HCT116 (cell line): ENCODE measurements around the gene IL20. TPM values are rescaled to one million over a fixed set of nuclear protein-coding genes. Genes with fewer than 3 reads are reported as not detected.

Source experiments
- ATAC-seq: fragments of 200-7000 bp; cut with Tn5 transposase; 2 replicates; pipeline ENCODE4 v1.9.1; 2020; ENCODE audit warnings: mild to moderate bottlenecking, moderate library complexity
- BruUV-seq: library from RNA; stranded (reverse); fragments of 400-500 nt; replicated peaks from 2 replicates; lab custom pipeline; 2021; lab: Mats Ljungman, UMichigan
- CTCF ChIA-PET: fragments of 300-600 bp; sonication (Branson Sonifier 250); formaldehyde crosslinking; loops from one replicate; lab custom pipeline; 2021; ENCODE audit warnings: antibody characterized with exemption; lab: Charles Lee
- POLR2A ChIA-PET: fragments of 300-600, 350-600 bp; sonication (Branson Sonifier 250); formaldehyde crosslinking; loops from one replicate; lab custom pipeline; 2021; ENCODE audit warnings: antibody characterized with exemption; lab: Charles Lee
- RAD21 ChIA-PET, 2 experiments: fragments of 300-600 bp; sonication (Branson Sonifier 250); formaldehyde crosslinking; loops; one replicate each; lab custom pipeline; 2023; ENCODE audit warnings: low total read pairs in 2 of 2; ENCODE audit not compliant: uncharacterized antibody in 2 of 2, unreplicated experiment in 2 of 2, low non-redundant PET in 1 of 2; lab: Charles Lee
- DNase-seq: peaks from one replicate; pipeline ENCODE4 v3.0.0-alpha.2; 2010; ENCODE audit warnings: low read depth, low spot score
- H2AFZ ChIP-seq: fragments of 200-600 bp; shearing (Covaris generic), sonication (generic); 2 replicates; pipeline ENCODE4 v1.6.1; 2017; ENCODE audit warnings: low read depth, mixed run types, mixed read lengths, antibody characterized with exemption, low read length; ENCODE audit not compliant: poor library complexity, severe bottlenecking
- H3K27ac ChIP-seq: 2 replicates; pipeline ENCODE4 v1.5.1; 2012; ENCODE audit warnings: low read depth, low read length
- H3K27me3 ChIP-seq: fragments of 200-600 bp; sonication (generic); 2 replicates; pipeline ENCODE4 v1.6.1; 2016; ENCODE audit warnings: mixed run types, low read length, mixed read lengths; ENCODE audit not compliant: insufficient read depth
- H3K36me3 ChIP-seq, 2 experiments: fragments of 200-500 bp in 1 of 2; fragments of 200-600 bp in 1 of 2; sonication (Bioruptor generic) in 1 of 2; sonication (generic) in 1 of 2; 2 replicates each; pipeline versions ENCODE4 v1.5.1 to v1.6.1; 2014 to 2016; ENCODE audit warnings: low read length in 2 of 2, inconsistent platforms in 1 of 2, mixed read lengths in 1 of 2, mixed run types in 1 of 2; ENCODE audit not compliant: insufficient read depth in 2 of 2, control insufficient read depth in 1 of 2
- H3K4me1 ChIP-seq, 2 experiments: fragments of 200-600 bp in 1 of 2; sonication (generic) in 1 of 2; 2 replicates each; pipeline versions ENCODE4 v1.5.1 to v1.6.1; 2012 to 2017; ENCODE audit warnings: low read length in 2 of 2, inconsistent platforms in 1 of 2, mild to moderate bottlenecking in 1 of 2, mixed read lengths in 1 of 2, mixed run types in 1 of 2, moderate library complexity in 1 of 2; ENCODE audit not compliant: insufficient read depth in 2 of 2, control insufficient read depth in 1 of 2
- H3K4me2 ChIP-seq: fragments of 200-600 bp; sonication (generic); 2 replicates; pipeline ENCODE4 v1.6.1; 2017; ENCODE audit warnings: mixed run types, low read length, mixed read lengths
- H3K4me3 ChIP-seq, 2 experiments: fragments of 200-600 bp in 1 of 2; sonication (generic) in 1 of 2; replicated peaks in 1 of 2; 2 replicates each; pipeline ENCODE4 v1.5.1; 2011 to 2016; ENCODE audit warnings: low read length in 2 of 2, control low read depth in 1 of 2, low read depth in 1 of 2, mild to moderate bottlenecking in 1 of 2, mixed read lengths in 1 of 2, mixed run types in 1 of 2
- H3K79me2 ChIP-seq: fragments of 200-600 bp; sonication (generic); 2 replicates; pipeline ENCODE4 v1.6.1; 2017; ENCODE audit warnings: mild to moderate bottlenecking, mixed run types, low read length, moderate library complexity, mixed read lengths; ENCODE audit not compliant: insufficient read depth
- H3K9ac ChIP-seq: fragments of 200-600 bp; sonication (generic); 2 replicates; pipeline ENCODE4 v1.6.1; 2016; ENCODE audit warnings: low read length, mixed read lengths
- H3K9me2 ChIP-seq: fragments of 200-600 bp; sonication (generic), shearing (Covaris generic); 2 replicates; pipeline ENCODE4 v1.6.1; 2017; ENCODE audit warnings: mixed run types, mild to moderate bottlenecking, moderate library complexity; ENCODE audit not compliant: insufficient read depth
- H3K9me3 ChIP-seq, 2 experiments: fragments of 200-500 bp in 1 of 2; fragments of 200-600 bp in 1 of 2; sonication (Bioruptor generic) in 1 of 2; sonication (generic) in 1 of 2; 2 replicates each; pipeline ENCODE4 v1.6.1; 2014 to 2017; ENCODE audit warnings: low read length in 2 of 2, mixed read lengths in 2 of 2, inconsistent platforms in 1 of 2, low read depth in 1 of 2, mild to moderate bottlenecking in 1 of 2, mixed run types in 1 of 2, moderate library complexity in 1 of 2; ENCODE audit not compliant: control insufficient read depth in 1 of 2, insufficient read depth in 1 of 2
- H4K20me1 ChIP-seq: fragments of 200-600 bp; sonication (generic), shearing (Covaris generic); 2 replicates; pipeline ENCODE4 v1.6.1; 2017; ENCODE audit warnings: mixed run types, mild to moderate bottlenecking, moderate library complexity; ENCODE audit not compliant: insufficient read depth
- CBX3 ChIP-seq: IDR thresholded peaks from 2 replicates; pipeline ENCODE4 v1.6.1; 2012; ENCODE audit warnings: low read depth
- CEBPB ChIP-seq: IDR thresholded peaks from 2 replicates; pipeline ENCODE4 v1.6.1; 2012; ENCODE audit warnings: low read depth
- ELF1 ChIP-seq: IDR thresholded peaks from 2 replicates; pipeline ENCODE4 v1.6.1; 2012; ENCODE audit warnings: low read depth, borderline replicate concordance
- EZH2 ChIP-seq: fragments of 200-600 bp; sonication (generic); IDR thresholded peaks from 2 replicates; pipeline ENCODE4 v1.6.1; 2017; ENCODE audit warnings: antibody characterized with exemption, mixed run types
- JUND ChIP-seq: IDR thresholded peaks from 2 replicates; pipeline ENCODE4 v1.6.1; 2012
- MAX ChIP-seq: IDR thresholded peaks from 2 replicates; pipeline ENCODE4 v1.6.1; 2012
- RAD21 ChIP-seq: IDR thresholded peaks from 2 replicates; pipeline ENCODE4 v1.6.1; 2012; ENCODE audit warnings: low read depth, mild to moderate bottlenecking
- SIN3A ChIP-seq: IDR thresholded peaks from 2 replicates; pipeline ENCODE4 v1.6.1; 2012; ENCODE audit warnings: low read depth
- SP1 ChIP-seq: IDR thresholded peaks from 2 replicates; pipeline ENCODE4 v1.6.1; 2012; ENCODE audit warnings: low read depth
- SRF ChIP-seq: IDR thresholded peaks from 2 replicates; pipeline ENCODE4 v1.6.1; 2012; ENCODE audit warnings: low read depth
- TCF7L2 ChIP-seq: IDR thresholded peaks from 2 replicates; pipeline ENCODE4 v1.7.0; 2011; ENCODE audit warnings: borderline replicate concordance, inconsistent platforms; ENCODE audit not compliant: insufficient read depth, insufficient read length; ENCODE audit errors: extremely low read depth
- YY1 ChIP-seq: IDR thresholded peaks from 2 replicates; pipeline ENCODE4 v1.6.1; 2011; ENCODE audit warnings: low read length, low read depth, moderate library complexity, mild to moderate bottlenecking; ENCODE audit not compliant: insufficient replicate concordance; ENCODE audit errors: extremely low read depth
- ZBTB33 ChIP-seq: IDR thresholded peaks from 2 replicates; pipeline ENCODE4 v1.6.1; 2011; ENCODE audit warnings: mild to moderate bottlenecking, low read length, moderate library complexity; ENCODE audit not compliant: insufficient replicate concordance; ENCODE audit errors: extremely low read depth
- ZFX ChIP-seq: fragments of 450-650 bp; IDR thresholded peaks from 2 replicates; pipeline ENCODE4 v1.6.1; 2017
- ZNF274 ChIP-seq: fragments of 200-500 bp; sonication (Bioruptor generic); IDR thresholded peaks from 2 replicates; pipeline ENCODE4 v1.6.1; 2014; ENCODE audit warnings: mild to moderate bottlenecking, low read depth, low read length, inconsistent platforms
- intact Hi-C: fragments of 100-400 bp; cut with micrococcal nuclease; formaldehyde crosslinking; loops from 2 replicates; pipeline ENCODE4 v1.10.0; 2022
- total RNA-seq: library from RNA; stranded (reverse); gene quantifications from one replicate; pipeline ENCODE4 v1.2.1, GENCODE V29; 2021; ENCODE audit not compliant: unreplicated experiment
- TF ChIP-seq, protein P1 (sequence below), 3 experiments: fragments of 200-600 bp in 1 of 3; sonication (generic) in 1 of 3; IDR thresholded peaks in 2 of 3; conservative IDR thresholded peaks in 1 of 3; 2 replicates each; pipeline ENCODE4 v1.5.1; 2012 to 2017; ENCODE audit warnings: low read depth in 2 of 3, low read length in 2 of 3, antibody characterized with exemption in 1 of 3, borderline replicate concordance in 1 of 3, control low read depth in 1 of 3, mild to moderate bottlenecking in 1 of 3, mixed read lengths in 1 of 3, mixed run types in 1 of 3, moderate library complexity in 1 of 3; ENCODE audit not compliant: insufficient read depth in 1 of 3

Gene IL20
- total RNA-seq, 1 experiment from 2014 or later: not detected

GRCh38 chr1:206872139-206872538 is 6.7 kb downstream of the IL20 start (continued):
- TF ChIP-seq EZH2: no peak

DNA sequence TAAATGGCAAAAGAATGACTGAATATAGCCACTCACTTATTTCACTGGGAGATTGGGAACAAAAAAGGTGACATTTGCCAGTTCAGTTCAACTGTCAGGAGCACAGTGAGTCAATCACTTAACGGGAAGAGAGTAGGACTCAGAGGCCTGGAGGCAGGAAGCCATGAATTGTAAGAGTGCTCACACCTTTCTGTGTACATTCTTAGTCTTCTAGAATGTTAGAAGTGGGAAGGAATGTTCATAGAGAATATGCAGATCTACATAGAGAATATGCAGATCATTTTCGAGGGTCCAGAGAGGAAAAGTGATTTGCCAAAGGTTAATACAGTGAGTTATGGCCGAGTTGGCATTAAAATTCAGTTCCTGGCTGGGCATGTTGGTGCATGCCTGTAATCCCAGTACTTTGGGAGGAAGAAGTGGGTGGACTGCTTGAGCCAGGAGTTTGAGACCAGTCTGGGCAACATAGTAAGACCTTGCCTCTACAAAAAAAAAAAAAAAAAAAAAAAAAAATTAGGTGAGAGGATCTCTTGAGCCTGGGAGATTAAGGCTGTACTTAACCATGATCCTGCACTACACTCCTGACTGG is 8.3 kb downstream of the IL20 start:
- intact Hi-C loops: no loop called here
- ATAC-seq: no peak
- RAD21 ChIA-PET: no interaction called here

More for the DNA sequence above, 8.3 kb downstream of the IL20 start:
- no TSS peak for BruUV-seq
- no peak overlapping the region for H2AFZ ChIP-seq
- POLR2A ChIA-PET: no interaction called here
- no peak for DNase-seq
- TF ChIP-seq SIN3A: no peak
- TF ChIP-seq JUND: no peak
- no peak for TF ChIP-seq SP1
- no peak for TF ChIP-seq SRF
- no peak for TF ChIP-seq ELF1
- no peak for TF ChIP-seq ZFX
- no peak for TF ChIP-seq EZH2
- no peak for TF ChIP-seq YY1
- TF ChIP-seq ZBTB33: no peak
- TF ChIP-seq RAD21: no peak
- no peak for TF ChIP-seq TCF7L2
- TF ChIP-seq ZNF274: no peak
- no peak for TF ChIP-seq CBX3
- TF ChIP-seq, protein P1, sequence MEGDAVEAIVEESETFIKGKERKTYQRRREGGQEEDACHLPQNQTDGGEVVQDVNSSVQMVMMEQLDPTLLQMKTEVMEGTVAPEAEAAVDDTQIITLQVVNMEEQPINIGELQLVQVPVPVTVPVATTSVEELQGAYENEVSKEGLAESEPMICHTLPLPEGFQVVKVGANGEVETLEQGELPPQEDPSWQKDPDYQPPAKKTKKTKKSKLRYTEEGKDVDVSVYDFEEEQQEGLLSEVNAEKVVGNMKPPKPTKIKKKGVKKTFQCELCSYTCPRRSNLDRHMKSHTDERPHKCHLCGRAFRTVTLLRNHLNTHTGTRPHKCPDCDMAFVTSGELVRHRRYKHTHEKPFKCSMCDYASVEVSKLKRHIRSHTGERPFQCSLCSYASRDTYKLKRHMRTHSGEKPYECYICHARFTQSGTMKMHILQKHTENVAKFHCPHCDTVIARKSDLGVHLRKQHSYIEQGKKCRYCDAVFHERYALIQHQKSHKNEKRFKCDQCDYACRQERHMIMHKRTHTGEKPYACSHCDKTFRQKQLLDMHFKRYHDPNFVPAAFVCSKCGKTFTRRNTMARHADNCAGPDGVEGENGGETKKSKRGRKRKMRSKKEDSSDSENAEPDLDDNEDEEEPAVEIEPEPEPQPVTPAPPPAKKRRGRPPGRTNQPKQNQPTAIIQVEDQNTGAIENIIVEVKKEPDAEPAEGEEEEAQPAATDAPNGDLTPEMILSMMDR (IDR thresholded peaks at IDR 0.05 in 2 of 3, conservative IDR thresholded peaks at IDR 0.05 in 1 of 3; ENCODE audit: borderline replicate concordance in 1 of 3, insufficient read depth in 1 of 3, low read depth in 2 of 3, low read length in 2 of 3): no peak
- no peak for TF ChIP-seq CEBPB
- TF ChIP-seq MAX: no peak
- no peaks in the 10 kb centered on the region for H3K4me1 ChIP-seq
- CTCF ChIA-PET: no interaction called here
- H3K27me3 ChIP-seq: no peaks in the 10 kb centered on the region
- no peak overlapping the region for H3K9ac ChIP-seq
- H3K4me3 ChIP-seq: no peak overlapping the region
- H3K79me2 ChIP-seq: no peaks in the 10 kb centered on the region
- no peaks in the 10 kb centered on the region for H3K9me2 ChIP-seq
- H3K4me2 ChIP-seq: no peak overlapping the region
- no peaks in the 10 kb centered on the region for H3K36me3 ChIP-seq
- no peak overlapping the region for H3K27ac ChIP-seq
- no peaks in the 10 kb centered on the region for H4K20me1 ChIP-seq
- H3K9me3 ChIP-seq: peaks cover 9 to 16% of the 10 kb centered on the region in 2 experiments; a peak in 2 of 4 replicates
